Activated CD4-positive, alpha-beta memory T cell treated with anti-CD3 and anti-CD28 coated beads for 36 hours (primary cell): ENCODE measurements around the gene METTL16. TPM values are rescaled to one million over a fixed set of nuclear protein-coding genes. Genes with fewer than 3 reads are reported as not detected.

Experiments
- CTCF ChIA-PET: fragments of 350-600 bp; sonication (Branson Sonifier 250); formaldehyde crosslinking; loops from one replicate; lab custom pipeline; 2021; ENCODE audit warnings: antibody characterized with exemption, inconsistent platforms; lab: Charles Lee
- POLR2A ChIA-PET: fragments of 350-600 bp; sonication (Branson Sonifier 250); formaldehyde crosslinking; loops from one replicate; lab custom pipeline; 2021; ENCODE audit warnings: antibody characterized with exemption; lab: Charles Lee
- DNase-seq: peaks from one replicate; pipeline ENCODE4 v3.0.0-alpha.2; 2020
- H3K27ac Mint-ChIP-seq: one replicate; pipeline ENCODE4 v1.8.0; 2021; ENCODE audit warnings: mixed read lengths
- H3K27me3 Mint-ChIP-seq: one replicate; pipeline ENCODE4 v1.8.0; 2021; ENCODE audit warnings: mixed read lengths
- H3K36me3 Mint-ChIP-seq: one replicate; pipeline ENCODE4 v1.8.0; 2021; ENCODE audit warnings: mixed read lengths
- H3K4me1 Mint-ChIP-seq: one replicate; pipeline ENCODE4 v1.8.0; 2021; ENCODE audit warnings: low read depth, mixed read lengths
- H3K4me3 Mint-ChIP-seq: one replicate; pipeline ENCODE4 v1.8.0; 2021; ENCODE audit warnings: mild to moderate bottlenecking, mixed read lengths
- H3K9me3 Mint-ChIP-seq: one replicate; pipeline ENCODE4 v1.8.0; 2021; ENCODE audit warnings: mixed read lengths
- intact Hi-C: fragments of 100-400 bp; cut with micrococcal nuclease; formaldehyde crosslinking; loops from one replicate; pipeline ENCODE4 v1.15.1; 2023
- total RNA-seq, 2 experiments: library from RNA; stranded (reverse); gene quantifications; one replicate each; pipeline ENCODE4 v1.2.3, GENCODE V29; 2021

The METTL16 gene
- total RNA-seq, 2 experiments from 2014 or later: 44.0 to 44.6 TPM

GRCh38 chr17:2468270-2468669 is 43.4 kb downstream of the METTL16 start:
- POLR2A ChIA-PET: no interaction called here
- H3K4me1 Mint-ChIP-seq: no peaks in the 10 kb centered on the region
- H3K9me3 Mint-ChIP-seq: no peaks in the 10 kb centered on the region
- H3K36me3 Mint-ChIP-seq: peaks cover 30% of the 10 kb centered on the region
- H3K4me3 Mint-ChIP-seq: no peak overlapping the region
- intact Hi-C loops: no loop called here
- H3K27me3 Mint-ChIP-seq: no peaks in the 10 kb centered on the region
- no peak overlapping the region for H3K27ac Mint-ChIP-seq
- no peak for DNase-seq
- CTCF ChIA-PET: no interaction called here

GRCh38 chr17:2466931-2467330 is 44.8 kb downstream of the METTL16 start:
- H3K9me3 Mint-ChIP-seq: no peaks in the 10 kb centered on the region
- no peak for DNase-seq
- H3K4me1 Mint-ChIP-seq: peaks cover 9% of the 10 kb centered on the region
- peaks cover 38% of the 10 kb centered on the region for H3K36me3 Mint-ChIP-seq
- CTCF ChIA-PET: no interaction called here
- no peak overlapping the region for H3K4me3 Mint-ChIP-seq
- H3K27me3 Mint-ChIP-seq: no peaks in the 10 kb centered on the region
- no peak overlapping the region for H3K27ac Mint-ChIP-seq
- intact Hi-C loops: no loop called here
- POLR2A ChIA-PET: no interaction called here

GRCh38 chr17:2462481-2462880 is 49.2 kb downstream of the METTL16 start:
- CTCF ChIA-PET: no interaction called here
- POLR2A ChIA-PET: no interaction called here
- H3K27me3 Mint-ChIP-seq: no peaks in the 10 kb centered on the region
- DNase-seq: no peak
- peaks cover 31% of the 10 kb centered on the region for H3K4me1 Mint-ChIP-seq
- H3K27ac Mint-ChIP-seq: no peak overlapping the region
- intact Hi-C loops: no loop called here
- H3K4me3 Mint-ChIP-seq: no peak overlapping the region
- H3K36me3 Mint-ChIP-seq: peaks cover 41% of the 10 kb centered on the region
- no peaks in the 10 kb centered on the region for H3K9me3 Mint-ChIP-seq

GRCh38 chr17:2459917-2460271 is 51.8 kb downstream of the METTL16 start:
- H3K27ac Mint-ChIP-seq: peak overlapping the region; percentile 81
- no peaks in the 10 kb centered on the region for H3K9me3 Mint-ChIP-seq
- no peaks in the 10 kb centered on the region for H3K27me3 Mint-ChIP-seq
- intact Hi-C loops: loop anchor here (2.0 kb wide), 1 partner anchor 51 kb away; the partner anchor contains the start of gene METTL16
- H3K36me3 Mint-ChIP-seq: peaks cover 39% of the 10 kb centered on the region
- DNase-seq: peak; percentile 27
- ChIA-PET POLR2A (interaction anchor here (0.9 kb wide), 1 partner anchor 228 kb away, joined by 3 read pairs; no protein-coding TSS in a partner anchor), CTCF (interaction anchor here (1.5 kb wide), 1 partner anchor 76 kb away, joined by 5 read pairs; no protein-coding TSS in a partner anchor)
- H3K4me1 Mint-ChIP-seq: peaks cover 31% of the 10 kb centered on the region
- H3K4me3 Mint-ChIP-seq: no peak overlapping the region

GRCh38 chr17:2457913-2458312 is 53.8 kb downstream of the METTL16 start:
- ChIA-PET CTCF (interaction anchor here (0.7 to 3.1 kb wide), 2 partner anchors 42 to 99 kb away, joined by 5 to 14 read pairs; no protein-coding TSS in a partner anchor), POLR2A (no interaction called here)
- no peaks in the 10 kb centered on the region for H3K9me3 Mint-ChIP-seq
- H3K27me3 Mint-ChIP-seq: no peaks in the 10 kb centered on the region
- peaks cover 30% of the 10 kb centered on the region for H3K36me3 Mint-ChIP-seq
- no peak overlapping the region for H3K4me3 Mint-ChIP-seq
- no peak for DNase-seq
- intact Hi-C loops: no loop called here
- peaks cover 43% of the 10 kb centered on the region for H3K4me1 Mint-ChIP-seq
- no peak overlapping the region for H3K27ac Mint-ChIP-seq

GRCh38 chr17:2456475-2456874 is 55.2 kb downstream of the METTL16 start:
- H3K4me3 Mint-ChIP-seq: no peak overlapping the region
- intact Hi-C loops: no loop called here
- CTCF ChIA-PET: interaction anchor here (1.8 to 3.1 kb wide), 2 partner anchors 41 to 74 kb away, joined by 8 to 14 read pairs; no protein-coding TSS in a partner anchor
- no peaks in the 10 kb centered on the region for H3K9me3 Mint-ChIP-seq
- peaks cover 21% of the 10 kb centered on the region for H3K36me3 Mint-ChIP-seq
- no peak overlapping the region for H3K27ac Mint-ChIP-seq
- POLR2A ChIA-PET: no interaction called here
- no peaks in the 10 kb centered on the region for H3K27me3 Mint-ChIP-seq
- peaks cover 42% of the 10 kb centered on the region for H3K4me1 Mint-ChIP-seq
- no peak for DNase-seq

- intact Hi-C loops: no loop called here
- H3K36me3 Mint-ChIP-seq: peaks cover 19% of the 10 kb centered on the region
- no peak overlapping the region for H3K27ac Mint-ChIP-seq
Measured at GRCh38 chr17:2455956-2456355, 55.7 kb downstream of the METTL16 start.

GRCh38 chr17:2453866-2454265 is 57.8 kb downstream of the METTL16 start:
- Mint-ChIP-seq H3K4me3 (no peak overlapping the region), H3K27ac (peak overlapping the region; percentile 7), H3K9me3 (no peaks in the 10 kb centered on the region), H3K36me3 (peaks cover 19% of the 10 kb centered on the region), H3K27me3 (no peaks in the 10 kb centered on the region), H3K4me1 (peaks cover 26% of the 10 kb centered on the region)
- POLR2A ChIA-PET: interaction anchor here (1.2 kb wide), 1 partner anchor 58 kb away, joined by 3 read pairs; the partner anchor contains the start of gene METTL16
- intact Hi-C loops: no loop called here
- no peak for DNase-seq
- CTCF ChIA-PET: interaction anchor here (1.0 to 1.3 kb wide), 2 partner anchors 38 to 71 kb away, joined by 3 to 5 read pairs; no protein-coding TSS in a partner anchor

More at GRCh38 chr17:2455956-2456355, 55.7 kb downstream of the METTL16 start:
- Mint-ChIP-seq H3K27me3 (no peaks in the 10 kb centered on the region), H3K4me1 (peaks cover 42% of the 10 kb centered on the region), H3K9me3 (no peaks in the 10 kb centered on the region), H3K4me3 (no peak overlapping the region)
- POLR2A ChIA-PET: no interaction called here
- CTCF ChIA-PET: interaction anchor here (1.8 to 3.1 kb wide), 2 partner anchors 40 to 74 kb away, joined by 8 to 14 read pairs; no protein-coding TSS in a partner anchor
- no peak for DNase-seq

GRCh38 chr17:2453325-2453724 is 58.4 kb downstream of the METTL16 start:
- peak overlapping the region; percentile 15 for H3K27ac Mint-ChIP-seq
- H3K4me3 Mint-ChIP-seq: no peak overlapping the region
- intact Hi-C loops: no loop called here
- peak; percentile 37 for DNase-seq
- peaks cover 16% of the 10 kb centered on the region for H3K36me3 Mint-ChIP-seq
- ChIA-PET CTCF (interaction anchor here (1.0 to 2.7 kb wide), 3 partner anchors 37 to 71 kb away, joined by 3 to 10 read pairs (median 5); no protein-coding TSS in a partner anchor), POLR2A (interaction anchor here (1.2 kb wide), 1 partner anchor 58 kb away, joined by 3 read pairs; the partner anchor contains the start of gene METTL16)
- peaks cover 23% of the 10 kb centered on the region for H3K4me1 Mint-ChIP-seq
- no peaks in the 10 kb centered on the region for H3K9me3 Mint-ChIP-seq
- no peaks in the 10 kb centered on the region for H3K27me3 Mint-ChIP-seq

GRCh38 chr17:2452216-2452750 is 59.4 kb downstream of the METTL16 start:
- ChIA-PET POLR2A (interaction anchor here (0.6 kb wide), 1 partner anchor 14 kb away, joined by 3 read pairs; no protein-coding TSS in a partner anchor), CTCF (interaction anchor here (2.7 kb wide), 1 partner anchor 36 kb away, joined by 10 read pairs; no protein-coding TSS in a partner anchor)
- no peaks in the 10 kb centered on the region for H3K9me3 Mint-ChIP-seq
- no peak overlapping the region for H3K4me3 Mint-ChIP-seq
- no peak for DNase-seq
- no peak overlapping the region for H3K27ac Mint-ChIP-seq
- peaks cover 23% of the 10 kb centered on the region for H3K4me1 Mint-ChIP-seq
- H3K27me3 Mint-ChIP-seq: no peaks in the 10 kb centered on the region
- intact Hi-C loops: no loop called here
- peaks cover 12% of the 10 kb centered on the region for H3K36me3 Mint-ChIP-seq

- peaks cover 23% of the 10 kb centered on the region for H3K4me1 Mint-ChIP-seq
- intact Hi-C loops: no loop called here
- no peak overlapping the region for H3K4me3 Mint-ChIP-seq
- CTCF ChIA-PET: no interaction called here
- no peak overlapping the region for H3K27ac Mint-ChIP-seq
- peaks cover 5% of the 10 kb centered on the region for H3K9me3 Mint-ChIP-seq
- H3K36me3 Mint-ChIP-seq: peaks cover 20% of the 10 kb centered on the region
- H3K27me3 Mint-ChIP-seq: no peaks in the 10 kb centered on the region
- POLR2A ChIA-PET: interaction anchor here (0.6 kb wide), 1 partner anchor 15 kb away, joined by 3 read pairs; no protein-coding TSS in a partner anchor
- DNase-seq: no peak
Measured at GRCh38 chr17:2450016-2450650, 61.6 kb downstream of the METTL16 start.

- POLR2A ChIA-PET: interaction anchor here (0.6 kb wide), 1 partner anchor 15 kb away, joined by 3 read pairs; no protein-coding TSS in a partner anchor
- Mint-ChIP-seq H3K9me3 (peaks cover 5% of the 10 kb centered on the region), H3K4me3 (no peak overlapping the region), H3K36me3 (peaks cover 20% of the 10 kb centered on the region), H3K27me3 (no peaks in the 10 kb centered on the region), H3K27ac (no peak overlapping the region), H3K4me1 (peaks cover 23% of the 10 kb centered on the region)
- intact Hi-C loops: no loop called here
- no peak for DNase-seq
- CTCF ChIA-PET: no interaction called here
Measured at GRCh38 chr17:2449486-2449885, 62.2 kb downstream of the METTL16 start.
